DMS53 (cell line): ENCODE results near the gene RBM12.

Experiments
- DNase-seq: peaks from one replicate; lab custom pipeline; 2025; lab: John Stamatoyannopoulos, UW

The RBM12 gene

DNA sequence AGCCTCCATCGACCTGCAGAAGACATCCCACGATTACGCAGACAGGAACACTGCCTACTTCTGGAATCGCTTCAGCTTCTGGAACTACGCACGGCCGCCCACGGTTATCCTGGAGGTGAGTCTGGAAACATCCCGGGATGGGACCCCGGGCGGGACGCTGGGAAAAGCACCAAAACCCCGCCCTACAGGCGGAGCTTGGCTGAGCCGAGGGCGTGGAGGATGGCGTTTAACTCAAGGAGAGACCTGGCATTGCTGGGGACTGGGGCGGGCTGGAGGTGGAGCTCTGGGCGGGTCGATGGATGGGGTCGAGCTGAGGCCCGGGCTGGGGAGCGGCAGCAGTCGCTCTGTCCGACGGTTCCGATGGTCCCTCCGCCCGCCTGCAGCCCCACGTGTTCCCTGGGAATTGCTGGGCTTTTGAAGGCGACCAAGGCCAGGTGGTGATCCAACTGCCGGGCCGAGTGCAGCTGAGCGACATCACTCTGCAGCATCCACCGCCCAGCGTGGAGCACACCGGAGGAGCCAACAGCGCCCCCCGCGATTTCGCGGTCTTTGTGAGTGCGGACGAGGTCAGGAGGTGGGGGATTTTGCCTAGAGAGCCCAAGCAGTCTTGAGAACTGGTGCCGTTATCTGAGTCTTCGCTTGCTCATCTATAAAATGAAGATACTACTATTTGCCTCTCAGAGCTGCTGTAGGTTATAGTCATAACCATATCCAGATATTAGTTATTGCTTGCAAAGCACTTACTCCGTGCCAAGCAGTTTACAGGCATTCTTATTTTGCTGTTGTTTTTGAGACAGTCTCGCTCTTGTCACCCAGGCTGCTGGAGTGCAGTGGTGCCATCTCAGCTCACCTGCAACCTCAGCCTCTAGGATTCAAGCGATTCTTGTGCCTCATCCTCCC lies 45.3 kb downstream of the RBM12 start:
- peak; percentile 93 for DNase-seq

GRCh38 chr20:35618263-35619131 lies 46.2 kb downstream of the RBM12 start:
- DNase-seq: peak; percentile 75

DNA sequence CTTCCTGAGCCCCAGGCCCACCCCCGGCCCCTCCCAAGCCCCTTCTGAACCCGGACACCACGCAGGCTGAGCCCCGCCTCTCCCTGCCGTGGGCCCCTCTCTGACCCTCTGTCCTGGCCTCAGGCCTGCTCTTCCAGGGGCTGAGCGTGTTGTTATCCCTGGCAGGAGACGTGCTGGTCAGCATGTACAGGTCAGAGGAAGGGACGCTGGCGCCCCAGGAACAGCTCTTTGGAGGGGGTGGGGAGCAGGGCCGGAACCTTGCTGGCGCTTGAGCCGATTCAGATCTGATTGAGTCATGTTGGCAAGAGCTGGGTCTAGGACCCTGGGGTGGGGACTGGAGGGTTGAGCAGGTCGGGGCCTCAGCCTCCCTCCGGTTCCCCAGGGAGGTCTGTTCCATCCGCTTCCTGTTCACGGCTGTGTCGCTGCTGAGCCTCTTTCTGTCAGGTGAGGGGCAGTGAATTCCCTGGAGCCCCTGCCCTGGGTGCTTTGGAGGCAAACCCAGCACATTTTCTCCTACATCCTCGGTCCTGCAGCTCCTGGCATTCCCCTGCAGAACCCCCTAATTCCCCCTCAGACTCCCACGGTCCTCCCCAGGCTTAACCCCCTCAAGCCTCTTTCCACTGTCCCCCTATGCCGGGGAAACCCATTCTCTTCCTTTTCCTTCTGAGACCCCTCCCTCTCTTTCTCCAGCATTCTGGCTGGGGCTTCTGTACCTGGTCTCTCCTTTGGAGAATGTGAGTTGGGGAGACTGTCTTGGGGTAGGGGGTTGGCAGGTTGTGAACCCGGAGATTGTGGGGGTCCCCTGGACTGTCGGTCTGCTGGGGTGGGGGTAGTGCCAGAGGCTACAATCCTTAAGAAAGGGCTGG lies 47.1 kb downstream of the RBM12 start:
- peak; percentile 92 for DNase-seq

GRCh38 chr20:35616465-35617396 lies 48.0 kb downstream of the RBM12 start:
- peak; percentile 96 for DNase-seq

DNA sequence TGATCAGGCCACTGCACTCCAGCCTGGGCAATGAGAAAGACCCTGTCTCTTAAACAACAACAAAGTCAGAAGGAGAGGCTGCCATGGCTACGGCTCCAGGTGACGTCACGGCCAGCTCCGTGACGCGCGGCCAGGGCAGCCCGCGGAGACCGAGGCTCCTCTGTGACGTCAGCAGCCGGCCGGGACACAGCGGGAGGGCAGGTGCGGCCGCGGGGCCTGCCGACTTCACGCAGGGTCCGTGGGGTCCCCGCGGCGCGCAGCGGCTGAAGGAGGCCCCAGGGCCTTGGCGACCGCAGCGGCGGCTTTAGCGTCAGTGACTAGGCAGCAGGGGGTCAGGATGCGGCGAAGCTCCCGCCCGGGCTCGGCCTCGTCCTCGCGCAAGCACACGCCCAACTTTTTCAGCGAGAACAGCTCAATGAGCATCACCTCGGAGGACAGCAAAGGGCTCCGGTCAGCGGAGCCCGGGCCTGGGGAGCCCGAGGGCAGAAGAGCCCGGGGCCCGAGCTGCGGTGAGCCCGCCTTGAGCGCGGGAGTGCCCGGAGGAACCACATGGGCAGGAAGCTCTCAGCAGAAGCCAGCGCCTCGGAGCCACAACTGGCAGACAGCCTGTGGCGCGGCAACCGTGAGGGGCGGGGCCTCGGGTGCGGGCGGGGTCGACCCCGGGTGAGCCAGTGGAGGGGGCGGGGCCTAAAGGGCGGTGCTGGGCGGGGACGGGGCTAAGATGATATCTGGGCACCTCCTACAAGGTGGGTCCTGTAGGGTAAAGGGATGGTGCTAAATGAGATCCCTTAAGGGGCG lies 48.8 kb downstream of the RBM12 start, which contains the start of gene SPAG4:
SPAG4 (plus strand) TSS at position 163 of the 798 bp plus-strand sequence; CDS start at position 338, 175 bp downstream.
- DNase-seq: peak; percentile 100

DNA sequence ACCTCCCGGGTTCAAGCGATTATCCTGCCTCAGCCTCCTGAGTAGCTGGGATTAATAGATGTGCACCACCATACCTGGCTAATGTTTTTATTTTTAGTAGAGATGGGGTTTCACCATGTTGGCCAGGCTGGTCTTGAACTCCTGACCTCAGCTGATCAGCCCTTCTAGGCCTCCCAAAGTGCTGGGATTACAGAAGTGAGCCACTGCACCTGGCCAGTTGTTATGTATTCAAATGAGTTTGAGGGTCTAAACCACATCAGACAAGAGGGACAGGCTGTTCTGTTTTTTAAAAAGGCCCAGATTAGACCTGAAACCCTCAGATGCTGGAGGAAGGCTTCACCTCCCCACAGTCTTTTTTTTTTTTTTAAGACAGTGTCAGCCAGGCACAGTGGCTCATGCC lies 53.2 kb downstream of the RBM12 start:
- no peak for DNase-seq

GRCh38 chr20:35610833-35611427 lies 53.8 kb downstream of the RBM12 start:
- no peak for DNase-seq

DNA sequence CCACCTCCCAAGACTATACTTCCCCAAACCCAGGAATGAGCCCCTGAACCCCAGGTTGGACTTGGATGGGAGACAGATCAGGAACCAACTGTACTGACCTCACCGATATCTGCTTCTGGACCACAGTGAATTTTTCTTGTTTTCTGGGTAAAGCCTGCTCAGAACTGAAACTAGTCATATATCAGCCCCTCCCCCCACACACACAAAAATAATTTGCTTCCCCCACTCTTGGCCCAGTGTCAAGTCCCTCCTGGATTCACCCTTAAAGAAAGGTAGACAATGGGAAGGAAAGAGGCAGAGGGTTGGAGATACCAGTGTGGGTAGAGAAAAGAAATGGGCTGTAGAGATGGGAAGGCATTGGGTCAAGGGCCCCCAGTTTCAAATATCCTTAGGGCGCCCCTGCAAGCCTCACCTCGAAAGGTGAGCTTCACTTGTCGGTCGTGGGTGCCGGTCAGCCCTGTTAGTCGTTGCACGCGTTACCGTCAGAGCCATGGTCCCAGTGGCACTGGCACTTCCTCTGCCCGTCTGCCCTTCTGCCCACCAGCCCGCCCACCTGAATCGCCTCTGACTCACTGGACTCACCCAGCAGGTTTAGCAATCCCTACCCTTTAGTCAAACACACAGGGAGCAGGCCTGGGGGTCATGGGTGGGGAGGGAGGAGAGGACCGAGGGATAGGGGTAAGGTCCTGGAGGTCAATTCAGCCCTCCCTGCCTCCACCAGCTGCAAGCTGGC lies 57.5 kb downstream of the RBM12 start:
- DNase-seq: peak; percentile 38

DNA sequence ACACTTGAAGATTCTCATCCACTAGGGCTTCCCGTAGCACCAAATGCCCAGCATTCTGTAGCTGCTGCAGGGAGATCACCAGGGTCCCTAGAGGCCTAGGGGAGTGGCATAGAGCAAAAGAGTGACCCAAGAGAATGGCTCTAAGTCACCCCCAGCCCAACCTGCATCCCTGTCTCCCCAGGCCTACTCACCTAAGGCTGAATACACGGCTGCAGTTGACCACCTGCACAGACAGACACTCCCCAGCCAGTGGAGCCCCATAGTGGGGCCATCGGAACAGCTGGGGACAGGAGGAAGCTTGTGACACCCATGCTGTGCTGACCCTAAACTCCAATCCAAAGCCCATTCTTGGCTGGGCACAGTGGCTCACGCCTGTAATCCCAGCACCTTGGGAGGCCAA lies 58.6 kb downstream of the RBM12 start:
- no peak for DNase-seq

- peak; percentile 50 for DNase-seq
These were observed 60.3 kb downstream of the RBM12 start for GRCh38 chr20:35604449-35604747.

DNA sequence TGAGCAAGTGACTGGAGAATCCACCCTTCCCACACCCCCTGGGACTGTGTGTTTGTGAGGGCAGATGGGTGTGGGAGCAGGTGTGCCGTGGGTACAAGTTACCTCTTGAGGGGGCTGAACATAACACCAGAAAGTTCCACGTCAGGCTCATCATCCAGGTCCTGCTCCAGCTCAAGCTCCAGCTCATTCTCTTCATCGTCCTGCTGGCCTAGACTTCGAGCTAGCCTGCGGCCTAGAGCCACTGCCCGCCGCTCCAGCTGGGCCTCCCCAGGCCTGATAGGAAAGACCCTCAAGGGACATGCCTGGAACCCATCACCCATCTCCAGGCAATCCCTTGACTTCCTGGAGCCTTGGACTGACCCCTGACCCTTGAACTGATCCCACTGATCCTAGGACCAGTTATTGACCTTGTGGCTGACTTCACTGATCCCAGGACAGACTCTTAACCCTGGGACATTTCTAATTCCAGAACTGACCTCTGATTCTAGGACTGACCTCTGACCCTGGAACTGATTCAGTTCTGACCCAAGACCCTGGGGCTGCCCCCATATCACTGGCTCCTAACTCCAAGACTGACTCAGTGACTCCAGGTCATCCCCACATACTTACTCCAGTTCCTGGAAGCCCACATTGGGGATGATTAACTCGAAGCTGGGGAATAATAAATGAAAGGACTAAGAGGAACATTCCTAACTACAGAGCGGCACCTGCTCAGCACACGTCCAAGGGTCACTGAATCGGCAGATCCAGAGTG lies 60.8 kb downstream of the RBM12 start:
- DNase-seq: no peak

- DNase-seq: peak; percentile 26
These were observed 61.7 kb downstream of the RBM12 start for GRCh38 chr20:35602851-35603495.

GRCh38 chr20:35601990-35602389 lies 62.7 kb downstream of the RBM12 start:
- DNase-seq: no peak

- peak; percentile 90 for DNase-seq
These were observed 63.4 kb downstream of the RBM12 start for GRCh38 chr20:35600993-35601973.

GRCh38 chr20:35600176-35600992 lies 64.3 kb downstream of the RBM12 start:
- DNase-seq: no peak

- DNase-seq: no peak
These were observed 65.0 kb downstream of the RBM12 start for GRCh38 chr20:35599776-35600120.
